ENCODE results near the gene RPS16.

RPS16 gene

DNA sequence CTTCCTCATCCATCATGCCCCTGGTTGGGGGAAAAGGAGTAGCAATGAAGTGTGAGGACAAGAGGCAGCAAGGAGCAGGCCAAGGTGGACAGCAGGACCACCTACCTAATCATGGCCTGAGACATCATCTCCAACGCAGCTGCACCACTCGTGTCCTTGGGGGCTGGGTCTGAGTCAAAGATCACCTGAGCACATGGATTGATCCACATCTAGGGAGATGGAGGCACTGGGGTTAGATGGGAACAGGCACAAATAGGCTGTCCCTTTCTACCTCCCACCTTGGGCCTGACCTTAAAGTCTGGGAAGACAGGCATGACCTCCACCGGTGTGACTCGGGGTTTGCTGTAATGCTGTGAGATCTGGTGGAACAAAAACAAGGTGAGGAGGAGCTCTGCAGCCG is 47.1 kb downstream of the RPS16 start:
- no peak for DNase-seq (ENCODE audit: low read depth)
- TF ChIP-seq, protein P1, sequence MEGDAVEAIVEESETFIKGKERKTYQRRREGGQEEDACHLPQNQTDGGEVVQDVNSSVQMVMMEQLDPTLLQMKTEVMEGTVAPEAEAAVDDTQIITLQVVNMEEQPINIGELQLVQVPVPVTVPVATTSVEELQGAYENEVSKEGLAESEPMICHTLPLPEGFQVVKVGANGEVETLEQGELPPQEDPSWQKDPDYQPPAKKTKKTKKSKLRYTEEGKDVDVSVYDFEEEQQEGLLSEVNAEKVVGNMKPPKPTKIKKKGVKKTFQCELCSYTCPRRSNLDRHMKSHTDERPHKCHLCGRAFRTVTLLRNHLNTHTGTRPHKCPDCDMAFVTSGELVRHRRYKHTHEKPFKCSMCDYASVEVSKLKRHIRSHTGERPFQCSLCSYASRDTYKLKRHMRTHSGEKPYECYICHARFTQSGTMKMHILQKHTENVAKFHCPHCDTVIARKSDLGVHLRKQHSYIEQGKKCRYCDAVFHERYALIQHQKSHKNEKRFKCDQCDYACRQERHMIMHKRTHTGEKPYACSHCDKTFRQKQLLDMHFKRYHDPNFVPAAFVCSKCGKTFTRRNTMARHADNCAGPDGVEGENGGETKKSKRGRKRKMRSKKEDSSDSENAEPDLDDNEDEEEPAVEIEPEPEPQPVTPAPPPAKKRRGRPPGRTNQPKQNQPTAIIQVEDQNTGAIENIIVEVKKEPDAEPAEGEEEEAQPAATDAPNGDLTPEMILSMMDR (conservative IDR thresholded peaks at IDR 0.05; ENCODE audit: low read depth, low read length): no peak
- H3K4me3 ChIP-seq (ENCODE audit: low read depth, low read length): no peak overlapping the region

DNA sequence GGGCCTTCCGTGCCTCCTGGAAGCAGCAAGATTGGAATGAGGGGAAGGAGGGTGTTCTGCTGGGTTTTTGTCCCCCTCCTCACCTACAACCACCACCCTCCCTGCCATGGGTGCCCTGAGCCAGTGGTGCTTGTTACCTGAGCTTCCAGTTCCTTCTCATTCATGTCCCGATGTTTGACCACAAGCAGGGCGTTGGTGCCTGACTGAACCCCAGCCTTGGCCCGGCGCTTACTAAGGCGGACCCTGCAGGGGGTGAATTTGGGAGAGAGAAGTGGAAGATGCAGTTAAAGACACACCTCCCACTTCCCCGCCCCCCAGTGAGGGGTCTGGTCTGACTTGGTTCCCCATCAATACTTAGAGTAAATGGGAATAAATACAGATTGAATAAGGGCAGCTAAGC is 49.2 kb downstream of the RPS16 start:
- TF ChIP-seq, protein P1 (conservative IDR thresholded peaks at IDR 0.05; ENCODE audit: low read depth, low read length): no peak
- DNase-seq (ENCODE audit: low read depth): no peak
- H3K4me3 ChIP-seq (ENCODE audit: low read depth, low read length): no peak overlapping the region

DNA sequence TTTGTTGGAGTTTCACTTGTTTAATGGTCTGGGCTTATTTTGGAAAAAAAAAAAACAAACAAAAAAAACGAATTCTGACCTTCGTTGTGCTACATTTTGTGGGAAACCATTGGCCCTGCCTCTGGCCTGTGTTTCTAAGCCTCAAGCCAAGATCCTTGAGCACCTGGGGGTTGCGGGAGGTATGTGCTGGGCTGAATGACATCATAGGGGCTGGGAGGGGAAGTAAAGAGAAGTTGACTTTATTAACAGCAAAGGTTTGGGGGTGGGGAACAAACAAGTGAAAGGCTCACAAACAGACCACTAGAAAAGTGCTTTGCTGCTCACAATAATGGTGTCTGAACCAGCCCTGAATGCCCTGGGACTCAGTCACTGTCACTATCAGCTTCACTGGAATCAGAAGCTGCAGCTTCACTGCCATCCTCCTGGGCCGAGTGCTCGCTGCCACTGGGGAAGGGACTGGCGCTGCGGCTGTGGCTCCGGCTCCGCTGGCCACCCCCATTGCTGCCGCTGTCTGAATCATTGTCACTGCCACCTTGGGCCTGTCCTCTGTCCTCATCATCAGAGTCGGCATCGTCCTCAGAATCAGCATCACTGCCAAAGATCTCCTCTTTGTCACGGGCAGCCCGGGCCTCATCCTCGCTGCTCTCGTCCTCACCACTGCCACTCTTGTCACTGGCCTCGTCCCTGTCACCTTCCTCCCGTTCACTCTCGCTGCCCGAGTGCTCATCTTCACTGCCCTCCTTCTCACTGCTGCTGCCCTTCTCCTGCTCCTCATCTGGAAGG is 49.9 kb downstream of the RPS16 start:
- DNase-seq (ENCODE audit: low read depth): peak; percentile 26
- TF ChIP-seq, protein P1 (conservative IDR thresholded peaks at IDR 0.05; ENCODE audit: low read depth, low read length): no peak
- H3K4me3 ChIP-seq (ENCODE audit: low read depth, low read length): no peak overlapping the region

DNA sequence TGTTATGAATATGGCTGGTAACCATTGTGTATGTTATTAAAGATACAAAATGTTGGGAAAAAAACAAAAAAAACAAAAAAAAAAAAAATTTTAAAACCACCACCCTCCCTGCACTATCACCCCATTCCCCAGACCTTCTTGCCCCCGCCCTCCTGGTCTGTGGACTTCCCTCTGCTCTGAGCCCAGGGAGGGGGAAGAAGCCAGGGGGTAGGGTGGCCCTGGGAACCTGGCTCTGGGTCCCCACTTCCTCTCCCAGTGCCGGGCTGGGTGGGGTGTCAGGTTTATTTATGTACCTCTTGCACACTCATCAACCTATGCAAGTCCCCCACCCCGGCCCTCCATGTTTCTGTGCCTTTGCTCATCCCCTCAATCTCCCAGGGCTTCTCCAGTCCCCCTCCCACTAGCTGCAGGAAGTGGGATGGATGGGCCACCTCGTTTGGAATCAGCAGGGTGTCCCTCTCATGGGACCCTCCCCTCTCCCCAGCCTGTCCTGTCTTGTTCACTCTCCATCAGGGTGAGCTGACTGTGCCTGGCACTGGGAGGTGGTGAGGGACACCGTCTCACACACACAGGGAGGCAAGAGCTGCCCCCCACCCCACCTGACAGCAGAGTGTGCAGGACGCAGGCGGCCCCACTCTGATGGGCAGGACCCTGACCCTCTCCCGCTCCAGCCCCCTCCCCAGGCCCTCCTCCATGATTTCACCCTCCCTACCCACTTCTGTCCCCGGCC is 50.7 kb downstream of the RPS16 start:
- no peak overlapping the region for H3K4me3 ChIP-seq (ENCODE audit: low read depth, low read length)
- DNase-seq (ENCODE audit: low read depth): no peak
- TF ChIP-seq, protein P1 (conservative IDR thresholded peaks at IDR 0.05; ENCODE audit: low read depth, low read length): no peak

Measured in choroid plexus epithelial cell (primary cell).